Breast epithelium (tissue), 4 donors: ENCODE results near the gene CHI3L2. TPM values are rescaled to one million over a fixed set of nuclear protein-coding genes. Genes with fewer than 3 reads are reported as not detected.

Experiments used
- DNase-seq, 2 donors: peaks; one replicate each; pipeline ENCODE4 v3.0.0-alpha.2; 2019; ENCODE audit warnings: low spot score in 2 of 2
- H3K27ac ChIP-seq, 2 donors: fragments of 200-600 bp; sonication (generic) in 1 of 2; one replicate each; pipeline ENCODE4 v1.5.1; 2016 to 2019; ENCODE audit warnings: mild to moderate bottlenecking in 1 of 2
- H3K27me3 ChIP-seq, 2 donors: fragments of 200-600 bp; sonication (generic) in 1 of 2; one replicate each; pipeline versions ENCODE4 v1.5.1 to v1.6.0; 2017 to 2019; ENCODE audit warnings: control low read depth in 1 of 2, mild to moderate bottlenecking in 1 of 2
- H3K36me3 ChIP-seq: fragments of 200-600 bp; one replicate; pipeline ENCODE4 v1.5.1; 2019
- H3K4me1 ChIP-seq, 2 donors: fragments of 200-600 bp; sonication (generic); one replicate each; pipeline ENCODE4 v1.5.1; 2016 to 2019; ENCODE audit warnings: control low read depth in 1 of 2
- H3K4me3 ChIP-seq, 3 donors: fragments of 200-600 bp; sonication (generic); 1 replicate in 2 of 3; 2 replicates in 1 of 3; pipeline ENCODE4 v1.5.1; 2016 to 2019; ENCODE audit warnings: mild to moderate bottlenecking in 3 of 3, moderate library complexity in 2 of 3
- H3K9me3 ChIP-seq, 2 donors: fragments of 200-600 bp; sonication (generic) in 1 of 2; one replicate each; pipeline ENCODE4 v1.5.1; 2016 to 2019; ENCODE audit warnings: control low read depth in 1 of 2
- POLR2A ChIP-seq: fragments of 450-650 bp; IDR thresholded peaks from one replicate; pipeline ENCODE4 v1.6.1; 2016; ENCODE audit warnings: antibody characterized with exemption, mild to moderate bottlenecking, moderate library complexity
- POLR2AphosphoS5 ChIP-seq, 3 donors: sonication (generic); formaldehyde crosslinking; IDR thresholded peaks; one replicate each; pipeline ENCODE4 v1.6.1; 2017; ENCODE audit warnings: antibody characterized with exemption in 3 of 3
- intact Hi-C: fragments of 100-400 bp; cut with DNase I; formaldehyde crosslinking; loops from one replicate; pipeline ENCODE4 v1.15.1; 2023; ENCODE audit warnings: low total_unique reads
- total RNA-seq, 3 donors: library from RNA; depleted of rRNA; stranded (reverse); fragments of >200 nt; gene quantifications; one replicate each; pipeline ENCODE4 v1.1.0, GENCODE V29; 2016
- TF ChIP-seq, protein P1 (sequence below), 3 donors: fragments of 450-650 bp; IDR thresholded peaks; one replicate each; pipeline ENCODE4 v1.5.1; 2016 to 2017; ENCODE audit warnings: antibody characterized with exemption in 3 of 3, mild to moderate bottlenecking in 3 of 3, moderate library complexity in 3 of 3

The CHI3L2 gene, protein sequence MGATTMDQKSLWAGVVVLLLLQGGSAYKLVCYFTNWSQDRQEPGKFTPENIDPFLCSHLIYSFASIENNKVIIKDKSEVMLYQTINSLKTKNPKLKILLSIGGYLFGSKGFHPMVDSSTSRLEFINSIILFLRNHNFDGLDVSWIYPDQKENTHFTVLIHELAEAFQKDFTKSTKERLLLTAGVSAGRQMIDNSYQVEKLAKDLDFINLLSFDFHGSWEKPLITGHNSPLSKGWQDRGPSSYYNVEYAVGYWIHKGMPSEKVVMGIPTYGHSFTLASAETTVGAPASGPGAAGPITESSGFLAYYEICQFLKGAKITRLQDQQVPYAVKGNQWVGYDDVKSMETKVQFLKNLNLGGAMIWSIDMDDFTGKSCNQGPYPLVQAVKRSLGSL
- total RNA-seq, result 10 to 100 TPM in 2 of 3 donors, 1 to 10 TPM in 1; 9.5 to 22.0 (median 14.1) TPM

DNA sequence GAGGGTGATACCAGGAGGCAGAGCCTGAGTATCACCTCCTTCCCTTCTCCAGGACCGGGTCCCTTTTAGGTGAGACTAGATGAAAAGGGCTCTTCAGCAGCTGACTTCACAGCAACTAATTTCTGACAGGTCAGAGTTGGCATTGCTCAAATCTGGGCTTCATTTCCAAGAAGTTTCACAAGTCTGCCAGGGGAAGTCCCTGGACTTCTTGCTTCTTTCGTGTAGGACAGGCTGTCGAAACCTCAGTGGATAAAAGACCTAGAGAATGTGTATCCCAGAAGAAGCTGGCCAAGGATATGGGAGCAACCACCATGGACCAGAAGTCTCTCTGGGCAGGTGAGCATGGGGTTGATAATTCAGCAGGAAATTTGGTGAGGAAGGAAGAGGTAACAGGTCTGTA lies at the start of gene CHI3L2:
Gene CHI3L2 (plus strand): TSS at position 280 of the 400 bp plus-strand sequence. CDS start 17 bp downstream, at position 297.
- Histone ChIP-seq H3K27me3 (no peaks in the 10 kb centered on the region), H3K4me1 (peaks cover 4 to 16% of the 10 kb centered on the region in 2 donors), H3K4me3 (peak within 1 kb of the TSS in 1 of 3 donors; percentile 13), H3K36me3 (no peaks in the 10 kb centered on the region), H3K27ac (peak within 1 kb of the TSS; percentile 91 to 93), H3K9me3 (no peaks in the 10 kb centered on the region)
- peak in 1 of 2 donors; percentile 53 for DNase-seq
- intact Hi-C loops, result no loop called here
- peak in 1 of 3 donors; percentile 24 for TF ChIP-seq POLR2AphosphoS5 (IDR thresholded peaks at IDR 0.05)
- TF ChIP-seq, protein P1, sequence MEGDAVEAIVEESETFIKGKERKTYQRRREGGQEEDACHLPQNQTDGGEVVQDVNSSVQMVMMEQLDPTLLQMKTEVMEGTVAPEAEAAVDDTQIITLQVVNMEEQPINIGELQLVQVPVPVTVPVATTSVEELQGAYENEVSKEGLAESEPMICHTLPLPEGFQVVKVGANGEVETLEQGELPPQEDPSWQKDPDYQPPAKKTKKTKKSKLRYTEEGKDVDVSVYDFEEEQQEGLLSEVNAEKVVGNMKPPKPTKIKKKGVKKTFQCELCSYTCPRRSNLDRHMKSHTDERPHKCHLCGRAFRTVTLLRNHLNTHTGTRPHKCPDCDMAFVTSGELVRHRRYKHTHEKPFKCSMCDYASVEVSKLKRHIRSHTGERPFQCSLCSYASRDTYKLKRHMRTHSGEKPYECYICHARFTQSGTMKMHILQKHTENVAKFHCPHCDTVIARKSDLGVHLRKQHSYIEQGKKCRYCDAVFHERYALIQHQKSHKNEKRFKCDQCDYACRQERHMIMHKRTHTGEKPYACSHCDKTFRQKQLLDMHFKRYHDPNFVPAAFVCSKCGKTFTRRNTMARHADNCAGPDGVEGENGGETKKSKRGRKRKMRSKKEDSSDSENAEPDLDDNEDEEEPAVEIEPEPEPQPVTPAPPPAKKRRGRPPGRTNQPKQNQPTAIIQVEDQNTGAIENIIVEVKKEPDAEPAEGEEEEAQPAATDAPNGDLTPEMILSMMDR (IDR thresholded peaks at IDR 0.05), result no peak

DNA sequence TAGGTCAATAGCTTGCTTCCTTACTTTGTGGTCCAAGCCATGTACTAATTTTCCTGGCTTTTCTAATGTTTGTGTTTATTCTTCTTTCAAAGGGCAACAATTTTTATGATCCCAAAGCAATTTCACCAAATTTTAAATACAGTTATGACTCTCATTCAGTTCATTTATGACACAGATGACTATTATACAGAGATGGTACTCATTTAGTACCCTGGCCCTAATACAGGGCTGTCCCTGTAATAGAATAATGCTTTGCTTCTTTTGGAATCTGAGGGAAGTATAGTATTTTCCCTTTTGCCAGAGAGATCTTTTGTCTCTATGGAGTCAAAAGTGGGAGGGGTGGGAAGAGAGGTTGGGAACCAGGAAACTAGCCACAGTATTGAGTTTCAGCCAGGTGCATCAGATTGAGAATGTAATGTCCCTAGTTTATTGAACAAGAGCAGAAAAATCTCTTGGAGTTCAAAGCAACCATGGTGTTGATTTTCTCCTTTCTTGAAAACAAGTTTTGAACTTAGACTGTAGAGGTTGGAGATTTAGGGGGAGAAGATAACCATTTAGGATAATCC lies 47.5 kb upstream of the CHI3L2 start:
- TF ChIP-seq POLR2A (no peak), POLR2AphosphoS5 (IDR thresholded peaks at IDR 0.05) (no peak)
- TF ChIP-seq, protein P1 (IDR thresholded peaks at IDR 0.05), result no peak
- H3K36me3 ChIP-seq, result peaks cover 2% of the 10 kb centered on the region
- no peak for DNase-seq

DNA sequence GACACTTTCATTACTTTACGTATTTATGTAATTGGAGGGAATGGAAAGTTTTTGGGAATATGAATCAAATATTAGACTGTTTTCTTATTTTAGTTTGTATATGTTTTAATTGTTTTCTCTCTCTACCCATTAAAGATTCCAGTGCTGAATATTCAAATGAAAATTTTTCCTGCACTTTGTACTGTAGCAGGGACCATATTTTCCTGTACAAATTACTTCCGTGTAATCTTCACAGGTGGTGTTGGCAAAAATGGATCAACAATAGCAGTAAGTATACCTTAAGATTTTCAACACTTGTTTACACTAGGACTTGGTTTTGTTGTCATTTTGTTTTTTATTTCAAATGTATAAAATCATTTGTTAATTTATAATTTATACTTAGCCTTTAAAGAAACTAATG lies 45.5 kb upstream of the CHI3L2 start:
- intact Hi-C loops, result no loop called here
- Histone ChIP-seq H3K27ac (no peak overlapping the region), H3K36me3 (peaks cover 2% of the 10 kb centered on the region)

More for the DNA sequence above, 47.5 kb upstream of the CHI3L2 start:
- intact Hi-C loops, result no loop called here
- Histone ChIP-seq H3K27ac (no peak overlapping the region), H3K4me1 (no peaks in the 10 kb centered on the region), H3K9me3 (no peaks in the 10 kb centered on the region), H3K4me3 (no peak overlapping the region), H3K27me3 (no peaks in the 10 kb centered on the region)

DNA sequence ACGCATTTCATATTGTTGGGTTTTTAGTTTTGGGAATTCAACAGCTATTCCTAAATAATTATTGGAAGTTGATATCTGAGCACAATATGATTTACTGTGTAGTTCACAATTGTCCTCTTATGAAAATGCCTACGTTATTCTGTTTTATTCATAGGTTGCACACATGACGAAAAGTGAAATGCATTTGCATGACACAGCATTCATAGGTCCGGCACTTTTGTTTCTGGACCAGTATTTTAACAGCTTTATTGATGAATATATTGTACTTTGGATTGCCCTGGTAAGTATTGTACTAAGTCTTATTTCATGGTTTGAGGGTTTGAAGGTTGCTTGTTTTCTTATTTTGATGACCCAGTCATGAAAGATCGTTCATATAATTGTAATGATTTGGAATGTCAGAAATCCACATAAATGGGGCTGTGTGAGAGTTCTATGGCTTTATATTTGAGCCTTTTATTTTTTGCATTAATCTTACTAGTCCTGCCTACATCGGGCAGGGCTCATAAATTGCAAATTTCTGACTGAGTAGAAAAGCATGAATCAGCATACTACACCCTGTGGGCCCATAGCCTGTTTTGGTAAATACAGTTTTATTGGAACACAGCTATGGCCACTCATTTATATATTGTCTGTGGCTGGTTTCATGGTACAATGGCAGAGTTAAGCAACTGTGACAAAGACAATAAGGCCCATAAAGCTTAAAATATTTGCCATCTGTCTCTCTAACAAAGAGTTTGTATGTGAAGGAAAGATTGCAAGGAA lies 44.0 kb upstream of the CHI3L2 start:
- no peaks in the 10 kb centered on the region for H3K4me1 ChIP-seq
- H3K27me3 ChIP-seq, result no peaks in the 10 kb centered on the region
- H3K27ac ChIP-seq, result no peak overlapping the region
- no peaks in the 10 kb centered on the region for H3K36me3 ChIP-seq
- no peak for TF ChIP-seq POLR2AphosphoS5 (IDR thresholded peaks at IDR 0.05)
- TF ChIP-seq POLR2A, result no peak
- TF ChIP-seq, protein P1 (IDR thresholded peaks at IDR 0.05), result no peak
- no peak for DNase-seq
- no peak overlapping the region for H3K4me3 ChIP-seq
- H3K9me3 ChIP-seq, result no peaks in the 10 kb centered on the region
- intact Hi-C loops, result no loop called here

More for the DNA sequence above, 45.5 kb upstream of the CHI3L2 start:
- no peaks in the 10 kb centered on the region for H3K4me1 ChIP-seq
- H3K4me3 ChIP-seq, result no peak overlapping the region
- H3K27me3 ChIP-seq, result no peaks in the 10 kb centered on the region
- H3K9me3 ChIP-seq, result no peaks in the 10 kb centered on the region
- no peak for TF ChIP-seq POLR2A
- TF ChIP-seq, protein P1 (IDR thresholded peaks at IDR 0.05), result no peak
- no peak for TF ChIP-seq POLR2AphosphoS5 (IDR thresholded peaks at IDR 0.05)
- no peak for DNase-seq
